ENCODE results near the gene PRKACG.

DNA sequence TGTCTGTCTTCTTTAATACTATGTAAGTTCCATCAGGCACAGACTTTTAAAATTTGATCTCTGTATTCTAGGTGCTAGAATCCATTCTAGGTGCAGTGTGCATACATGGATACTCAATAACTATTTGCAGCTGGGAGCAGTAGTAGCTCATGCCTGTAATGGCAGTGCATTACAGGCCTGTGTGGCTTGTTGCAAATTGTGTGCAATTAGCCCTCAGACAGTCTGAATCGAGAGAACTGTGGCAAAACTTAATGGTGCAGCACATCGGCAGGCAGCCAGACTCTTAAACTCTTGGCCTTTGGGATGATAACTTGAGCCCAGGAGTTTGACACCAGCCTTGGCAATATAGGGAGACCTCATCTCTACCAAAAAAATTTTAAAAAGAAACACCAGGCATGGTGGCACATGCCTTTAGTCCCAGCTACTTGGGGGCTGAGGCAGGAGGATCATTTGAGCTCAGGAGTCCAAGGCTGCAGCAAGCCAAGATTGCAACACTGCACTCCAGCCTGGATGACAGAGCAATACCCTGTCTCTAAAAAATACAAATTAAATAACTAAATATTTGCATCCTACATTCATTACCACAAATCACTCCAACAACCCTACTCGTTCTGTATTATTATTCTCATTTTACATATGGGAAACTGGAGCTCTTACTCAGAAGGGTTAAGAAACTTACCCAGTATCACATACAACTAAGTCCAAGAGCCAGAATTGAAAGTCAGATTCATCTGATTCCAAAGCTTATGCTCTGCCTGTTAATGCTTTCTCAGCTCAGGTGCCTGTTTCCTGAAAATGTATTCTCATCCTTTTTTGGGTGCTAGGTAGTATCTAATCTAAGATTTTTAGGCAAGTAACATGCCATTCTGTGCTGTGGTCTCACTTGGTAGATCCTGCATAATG is 30.1 kb downstream of the PRKACG start:
- TF ChIP-seq EZH2 (IDR thresholded peaks at IDR 0.05; ENCODE audit: low read depth, low read length, severe bottlenecking) (no peak), CTCF (IDR thresholded peaks at IDR 0.05; ENCODE audit: control extremely low read depth in 1 of 3, insufficient read depth in 1 of 3, low read depth in 1 of 3, low read length in 3 of 3) (no peak), YY1 (IDR thresholded peaks at IDR 0.05; ENCODE audit: low read depth, low read length) (no peak), CBX8 (IDR thresholded peaks at IDR 0.05; ENCODE audit: borderline replicate concordance, low read depth, low read length) (no peak), POLR2A (IDR thresholded peaks at IDR 0.05; ENCODE audit: control extremely low read depth in 1 of 2, low read depth in 2 of 2, low read length in 2 of 2) (no peak), SP2 (IDR thresholded peaks at IDR 0.05; ENCODE audit: low read length) (no peak)
- TF ChIP-seq, protein P1, sequence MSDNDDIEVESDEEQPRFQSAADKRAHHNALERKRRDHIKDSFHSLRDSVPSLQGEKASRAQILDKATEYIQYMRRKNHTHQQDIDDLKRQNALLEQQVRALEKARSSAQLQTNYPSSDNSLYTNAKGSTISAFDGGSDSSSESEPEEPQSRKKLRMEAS (IDR thresholded peaks at IDR 0.05) = no peak

Data from H1 (cell line).